HG02610 (cell line): ENCODE measurements around the gene C18orf32.
"Not testable (repeated sequence)": the region's sequence is repeated elsewhere in the genome, so short reads cannot be mapped to it uniquely, and the experiment has no call there.

Experiments used
- ATAC-seq: cut with Tn5 transposase; IDR thresholded peaks from one replicate; pipeline ENCODE4 v1.9.1; 2021; ENCODE audit warnings: mild to moderate bottlenecking, moderate library complexity; ENCODE audit not compliant: unreplicated experiment

C18orf32 gene

DNA sequence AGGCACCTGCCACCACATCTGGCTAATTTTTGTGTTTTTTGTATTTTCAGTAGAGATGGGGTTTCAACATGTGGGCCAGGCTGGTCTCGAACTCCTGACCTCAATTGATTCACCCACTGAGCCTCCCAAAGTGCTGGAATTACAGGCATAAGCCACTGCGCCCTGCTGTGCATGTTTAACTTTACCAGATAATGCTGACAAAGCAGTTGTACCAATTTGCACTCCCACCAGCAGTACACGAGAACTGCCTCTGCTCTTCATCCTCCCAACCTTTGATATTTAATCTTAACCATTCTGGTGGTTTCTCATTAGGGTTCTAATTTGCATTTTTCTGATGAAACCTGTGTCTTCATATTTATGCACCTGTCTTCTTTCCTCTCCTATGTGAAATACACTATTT, 14.6 kb downstream of the C18orf32 start:
- no peak for ATAC-seq

GRCh38 chr18:49471532-49471931, 15.5 kb downstream of the C18orf32 start:
- ATAC-seq = no peak

DNA sequence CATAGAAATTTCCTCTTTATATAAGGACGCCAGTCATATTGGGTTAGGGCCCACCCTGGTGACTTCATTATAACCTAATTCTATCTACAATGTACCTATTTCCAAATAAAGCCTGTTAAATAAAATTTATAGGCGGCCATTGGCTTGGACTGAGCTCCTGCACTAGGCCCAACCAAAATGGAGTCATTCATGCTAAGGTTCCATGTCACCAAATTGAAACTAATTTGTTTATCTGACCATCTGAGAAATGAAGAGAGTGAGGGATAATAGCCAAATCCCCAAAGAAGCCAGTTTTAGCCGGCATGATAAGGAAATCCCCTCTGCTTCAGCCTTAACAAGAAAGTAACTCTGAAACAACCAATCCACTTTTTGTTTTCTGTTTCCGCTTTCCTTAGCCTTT, 19.4 kb downstream of the C18orf32 start:
- no peak for ATAC-seq

GRCh38 chr18:49467019-49467563, 19.9 kb downstream of the C18orf32 start:
- ATAC-seq = no peak

- ATAC-seq = no peak
Measured at GRCh38 chr18:49464718-49465598, 22.1 kb downstream of the C18orf32 start.

DNA sequence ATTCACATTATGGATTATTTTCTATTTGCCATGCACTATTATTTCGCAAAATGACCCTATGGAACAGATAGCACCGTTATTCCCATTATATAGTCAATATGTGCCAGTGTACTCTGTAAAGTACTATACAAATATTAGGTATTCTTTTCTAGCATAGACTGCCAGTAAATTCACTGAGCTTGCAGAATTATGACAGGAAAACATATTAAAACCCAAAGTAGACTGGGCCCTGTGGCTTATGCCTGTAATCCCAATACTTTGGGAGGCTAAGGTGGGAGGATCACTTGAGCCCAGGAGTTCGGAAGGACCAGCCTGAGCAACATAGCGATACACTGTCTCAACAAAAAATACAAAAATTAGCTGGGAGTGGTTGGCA, 25.4 kb downstream of the C18orf32 start:
- no peak for ATAC-seq

GRCh38 chr18:49460976-49461601, 25.9 kb downstream of the C18orf32 start:
- no peak for ATAC-seq

DNA sequence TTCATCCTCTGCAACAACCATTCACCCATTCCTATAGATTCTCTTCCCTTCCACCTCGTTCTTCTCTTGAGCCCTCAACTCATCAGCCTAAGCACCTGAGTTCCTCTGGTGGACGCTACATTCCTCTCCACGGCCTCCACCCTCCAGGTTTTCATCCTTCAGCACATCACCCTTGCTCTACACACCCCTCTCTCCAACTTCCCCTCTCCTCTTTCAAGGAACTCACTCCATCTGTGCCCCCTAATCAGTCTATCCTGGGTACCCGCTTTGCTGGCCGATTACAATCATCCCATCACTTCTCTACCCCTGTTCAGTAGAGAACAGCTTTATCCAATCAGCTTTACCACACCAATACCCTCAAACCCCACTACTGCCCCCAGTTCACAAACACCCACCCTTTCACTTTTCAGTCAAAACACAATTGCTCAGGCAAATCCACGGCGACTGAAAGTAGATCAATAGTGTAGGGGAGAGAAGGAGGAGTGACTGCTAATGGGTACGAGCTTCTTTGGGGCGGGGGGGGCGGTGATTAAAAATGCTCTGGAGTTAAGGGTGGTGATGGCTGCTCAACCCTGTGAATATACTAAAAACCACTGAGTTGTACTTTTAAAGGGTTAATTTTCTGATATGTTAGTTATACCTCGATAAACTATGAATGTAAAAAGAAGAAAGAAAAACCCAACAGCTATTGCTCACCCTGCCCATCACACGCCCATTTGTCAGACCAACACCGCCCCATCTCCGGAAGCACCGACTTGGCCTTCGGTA, 27.4 kb downstream of the C18orf32 start:
- peak; percentile 37 for ATAC-seq

GRCh38 chr18:49457616-49458015, 29.4 kb downstream of the C18orf32 start:
- no peak for ATAC-seq

- no peak for ATAC-seq
Measured at GRCh38 chr18:49456794-49457193, 30.2 kb downstream of the C18orf32 start.

GRCh38 chr18:49452534-49452933, 34.5 kb downstream of the C18orf32 start:
- ATAC-seq = not testable (repeated sequence)

DNA sequence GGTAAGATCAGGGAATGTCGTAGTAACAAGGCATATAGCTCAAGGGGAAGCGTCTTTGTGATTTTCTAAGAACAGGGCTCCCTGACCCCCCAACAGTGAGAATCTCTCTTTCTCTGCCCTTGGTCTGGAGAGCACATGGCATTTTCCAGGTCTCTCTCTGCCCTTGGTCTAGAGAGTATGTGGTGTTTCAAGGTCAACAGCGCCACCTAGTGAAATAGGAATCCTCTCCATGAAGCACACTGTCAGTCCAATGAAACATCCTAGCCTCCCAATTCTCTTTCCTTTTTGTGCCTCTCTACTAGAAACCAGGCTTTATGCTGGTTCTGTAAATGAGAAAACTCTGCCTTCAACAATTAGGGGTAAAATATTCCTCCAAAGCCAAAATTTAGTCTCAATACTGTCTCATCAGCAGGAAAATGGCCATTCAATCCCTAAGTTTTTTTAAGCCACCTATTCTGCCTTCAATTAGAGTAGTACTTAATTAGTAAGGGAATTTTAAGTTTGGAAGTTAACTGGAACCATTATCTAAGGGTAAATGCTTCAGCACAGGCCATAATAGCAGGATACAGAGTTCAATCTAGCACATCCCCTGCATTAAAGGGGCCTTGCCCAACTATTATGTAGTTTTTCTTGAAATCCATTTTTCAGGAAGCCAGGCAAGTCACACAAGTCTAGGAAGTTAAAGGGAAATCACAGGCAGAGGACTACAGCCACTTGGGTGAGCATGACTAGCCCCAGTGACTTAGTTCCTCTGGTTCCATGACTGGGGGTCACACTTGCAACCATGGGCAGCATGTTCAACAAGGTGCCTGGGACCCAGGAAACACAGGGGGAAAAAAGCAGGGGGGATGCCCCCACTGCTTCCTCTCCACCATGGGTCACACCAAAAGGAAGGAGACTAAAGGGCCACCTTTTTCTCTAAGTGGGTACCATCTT, 39.0 kb downstream of the C18orf32 start:
- no peak for ATAC-seq

DNA sequence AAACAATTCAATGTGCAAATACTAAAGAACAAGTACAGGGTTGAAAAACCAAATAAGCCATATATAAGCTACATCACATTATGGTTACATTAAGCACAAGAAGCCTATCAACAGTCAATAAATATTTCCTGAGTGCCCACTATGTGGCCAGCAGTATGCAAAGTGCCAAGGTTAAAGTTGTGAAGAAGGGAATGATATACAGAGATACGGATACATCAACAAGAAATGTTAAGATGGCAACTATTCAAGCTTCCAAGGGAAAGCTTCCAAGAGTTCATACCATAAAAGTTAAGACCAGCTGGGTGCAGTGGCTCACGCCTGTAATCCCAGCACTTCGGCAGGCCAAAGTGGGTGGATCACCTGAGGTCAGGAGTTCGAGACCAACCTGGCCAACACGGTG, 40.6 kb downstream of the C18orf32 start:
- no peak for ATAC-seq

DNA sequence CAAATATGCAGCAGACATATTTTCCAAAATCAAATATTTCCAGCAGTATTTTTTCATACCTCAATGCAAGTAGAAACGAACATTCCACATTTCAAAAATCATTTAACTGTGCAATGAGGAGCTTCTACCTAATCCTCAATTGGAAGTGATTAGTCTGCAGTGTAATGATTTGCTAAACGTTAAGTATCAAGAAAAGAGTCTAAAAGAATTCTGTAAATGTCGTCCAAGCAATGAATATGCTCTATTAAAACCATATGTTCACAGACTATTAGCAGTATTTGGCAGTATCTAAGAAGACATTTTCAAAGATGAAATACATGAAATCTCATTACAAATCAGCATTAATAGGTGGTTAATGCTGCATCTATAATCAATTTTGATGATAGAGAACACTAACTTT, 42.5 kb downstream of the C18orf32 start:
- no peak for ATAC-seq

DNA sequence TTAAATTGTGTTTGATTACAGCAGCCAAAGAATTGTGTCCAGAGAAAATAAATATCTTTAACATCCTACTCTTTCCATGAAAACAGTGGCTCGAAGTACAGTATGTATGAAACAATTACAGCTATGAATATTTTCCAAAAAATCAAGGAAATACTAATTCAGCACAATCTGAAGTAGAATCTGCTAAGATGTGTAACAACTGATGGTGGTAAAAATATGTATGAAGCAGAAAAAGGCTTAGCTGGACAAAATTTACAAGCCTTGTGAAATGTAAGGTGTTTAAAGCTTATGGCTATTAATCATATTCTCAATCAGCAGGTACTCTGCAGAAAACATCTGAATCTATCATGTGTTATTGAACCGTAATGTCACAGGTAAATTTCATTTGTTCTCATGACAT, 43.2 kb downstream of the C18orf32 start:
- no peak for ATAC-seq

GRCh38 chr18:49441338-49441938, 45.6 kb downstream of the C18orf32 start:
- ATAC-seq = no peak

DNA sequence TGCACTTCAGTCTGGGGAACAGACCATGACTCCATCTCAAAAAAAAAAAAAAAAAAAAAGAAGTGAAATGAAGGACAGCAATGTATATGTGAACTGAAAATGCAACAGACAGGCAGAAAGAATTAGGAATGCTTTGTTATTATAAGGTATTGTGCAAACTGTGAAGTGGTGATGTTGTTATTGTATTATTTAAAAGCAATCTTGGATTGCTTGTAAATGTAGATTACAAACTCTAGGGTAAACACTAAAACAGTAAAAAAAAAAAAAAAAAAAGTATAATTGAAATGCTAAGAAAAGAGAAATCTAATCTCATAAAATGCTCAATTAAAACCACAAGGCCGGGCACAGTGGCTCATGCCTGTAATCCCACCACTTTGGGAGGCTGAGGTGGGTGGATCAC, 51.9 kb downstream of the C18orf32 start:
- no peak for ATAC-seq

GRCh38 chr18:49432602-49433001, 54.4 kb downstream of the C18orf32 start:
- no peak for ATAC-seq

DNA sequence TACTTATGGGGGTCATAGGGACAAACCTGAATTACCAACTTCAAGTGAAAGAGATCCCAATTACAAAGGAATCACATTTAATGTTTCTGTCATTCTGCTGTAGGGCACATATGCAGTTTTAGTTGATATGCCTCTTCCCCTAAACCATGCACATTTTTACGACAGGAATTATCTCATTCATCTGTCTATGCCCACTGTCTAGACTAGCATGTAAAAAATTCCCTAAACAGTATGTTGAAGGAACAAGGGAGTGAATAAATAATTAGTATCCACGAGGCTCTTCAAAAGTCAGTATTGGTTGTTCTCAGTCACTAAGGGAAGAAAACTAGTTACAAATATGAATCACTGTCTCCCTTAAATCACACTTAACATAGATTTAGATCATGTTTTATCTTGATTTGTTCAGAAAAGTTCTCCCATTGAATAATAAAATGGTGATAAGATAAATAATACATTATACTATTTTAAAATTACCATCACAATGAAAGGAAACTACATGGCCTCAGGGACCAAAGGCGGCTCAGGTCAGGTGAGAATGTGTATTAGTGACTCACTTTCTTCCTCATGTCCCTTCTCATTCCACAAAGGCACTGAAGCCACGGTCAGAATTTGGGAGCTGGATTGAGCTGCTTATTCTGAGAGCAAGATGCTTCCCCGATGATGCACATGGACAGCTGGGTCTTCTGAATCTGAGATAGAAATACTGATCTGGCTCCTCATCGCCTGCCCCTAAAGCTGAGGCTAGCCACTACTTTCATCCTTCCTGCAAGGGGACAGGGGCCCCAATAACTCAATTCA, 55.7 kb downstream of the C18orf32 start:
- no peak for ATAC-seq
